ENCODE data around the gene SORD. TPM values are rescaled to one million over a fixed set of nuclear protein-coding genes. Genes with fewer than 3 reads are reported as not detected.
"Not testable (repeated sequence)": the region's sequence is repeated elsewhere in the genome, so short reads cannot be mapped to it uniquely, and the experiment has no call there.

SORD gene
- total and polyA plus RNA-seq, 10 of the 15 experiments (the other 5 are each of a cell fraction or from before 2014, with no cell fraction given), result 7.5 to 51.6 (median 40.1) TPM

GRCh38 chr15:45042859-45043258 is 19.9 kb downstream of the SORD start:
- H3K36me3 ChIP-seq (ENCODE audit: control insufficient read depth in 2 of 2, insufficient read depth in 2 of 2, low read length in 1 of 2); H3K9ac ChIP-seq (ENCODE audit: control insufficient read depth, insufficient read depth, low read length); H3K4me1 ChIP-seq (ENCODE audit: control insufficient read depth, insufficient read depth, low read length); BruUV-seq (replicated peaks); H3K79me2 ChIP-seq (ENCODE audit: control insufficient read depth, insufficient read depth, low read length); H3K4me2 ChIP-seq (ENCODE audit: control insufficient read depth, insufficient read depth); ATAC-seq; intact Hi-C loops (cut with micrococcal nuclease; ENCODE audit: unreplicated experiment); in situ Hi-C loops (cut with MboI); POLR2A ChIA-PET; H2AFZ ChIP-seq (ENCODE audit: control insufficient read depth, low read depth, low read length); FAIRE-seq; SMC1A ChIA-PET (ENCODE audit: uncharacterized antibody, unreplicated experiment); H3K4me3 ChIP-seq; H3K27ac ChIP-seq (ENCODE audit: control insufficient read depth, insufficient read depth); RAD21 ChIA-PET (ENCODE audit: unreplicated experiment); H3K27me3 ChIP-seq (replicated peaks in 1 of 2; ENCODE audit: control insufficient read depth in 2 of 2, insufficient read depth in 2 of 2, low read length in 1 of 2); H3K9me3 ChIP-seq (replicated peaks; ENCODE audit: control insufficient read depth, insufficient read depth, low read length); H4K20me1 ChIP-seq (ENCODE audit: control insufficient read depth, insufficient read depth); DNase-seq (ENCODE audit: low read depth, low spot score); CTCF ChIA-PET: not testable (repeated sequence)
- WGBS (ENCODE audit: insufficient coverage, insufficient replicate concordance, low lambda C conversion rate, missing lambda C conversion rate), result 100% methylated on average over 1 of the region's 2 CpGs

GRCh38 chr15:45044270-45044669 is 21.3 kb downstream of the SORD start:
- H2AFZ ChIP-seq (ENCODE audit: control insufficient read depth, low read depth, low read length); BruUV-seq (replicated peaks); H3K9me3 ChIP-seq (replicated peaks; ENCODE audit: control insufficient read depth, insufficient read depth, low read length); RAD21 ChIA-PET (ENCODE audit: unreplicated experiment); intact Hi-C loops (cut with micrococcal nuclease; ENCODE audit: unreplicated experiment); SMC1A ChIA-PET (ENCODE audit: uncharacterized antibody, unreplicated experiment); CTCF ChIA-PET; H3K79me2 ChIP-seq (ENCODE audit: control insufficient read depth, insufficient read depth, low read length); H3K4me1 ChIP-seq (ENCODE audit: control insufficient read depth, insufficient read depth, low read length); ATAC-seq; H3K27me3 ChIP-seq (replicated peaks in 1 of 2; ENCODE audit: control insufficient read depth in 2 of 2, insufficient read depth in 2 of 2, low read length in 1 of 2); POLR2A ChIA-PET; H3K27ac ChIP-seq (ENCODE audit: control insufficient read depth, insufficient read depth); H4K20me1 ChIP-seq (ENCODE audit: control insufficient read depth, insufficient read depth); H3K36me3 ChIP-seq (ENCODE audit: control insufficient read depth in 2 of 2, insufficient read depth in 2 of 2, low read length in 1 of 2); H3K9ac ChIP-seq (ENCODE audit: control insufficient read depth, insufficient read depth, low read length); FAIRE-seq; H3K4me3 ChIP-seq; in situ Hi-C loops (cut with MboI); DNase-seq (ENCODE audit: low read depth, low spot score); H3K4me2 ChIP-seq (ENCODE audit: control insufficient read depth, insufficient read depth): not testable (repeated sequence)
- WGBS (ENCODE audit: insufficient coverage, insufficient replicate concordance, low lambda C conversion rate, missing lambda C conversion rate), result 100% methylated on average over 1 of the region's 1 CpG

Measured in GM12878 (cell line).